Lower leg skin (tissue), 3 donors: ENCODE data around the gene LRG1.

Experiments used
- POLR2A ChIP-seq, 2 donors: fragments of 450-650 bp; IDR thresholded peaks; one replicate each; pipeline ENCODE4 v1.6.1; 2016 to 2017; ENCODE audit warnings: antibody characterized with exemption in 2 of 2, mild to moderate bottlenecking in 1 of 2, moderate library complexity in 1 of 2
- TF ChIP-seq, protein P1 (sequence below), 3 donors: fragments of 450-650 bp; IDR thresholded peaks; one replicate each; pipeline ENCODE4 v1.5.1; 2016; ENCODE audit warnings: antibody characterized with exemption in 3 of 3, mild to moderate bottlenecking in 3 of 3, moderate library complexity in 2 of 3

DNA sequence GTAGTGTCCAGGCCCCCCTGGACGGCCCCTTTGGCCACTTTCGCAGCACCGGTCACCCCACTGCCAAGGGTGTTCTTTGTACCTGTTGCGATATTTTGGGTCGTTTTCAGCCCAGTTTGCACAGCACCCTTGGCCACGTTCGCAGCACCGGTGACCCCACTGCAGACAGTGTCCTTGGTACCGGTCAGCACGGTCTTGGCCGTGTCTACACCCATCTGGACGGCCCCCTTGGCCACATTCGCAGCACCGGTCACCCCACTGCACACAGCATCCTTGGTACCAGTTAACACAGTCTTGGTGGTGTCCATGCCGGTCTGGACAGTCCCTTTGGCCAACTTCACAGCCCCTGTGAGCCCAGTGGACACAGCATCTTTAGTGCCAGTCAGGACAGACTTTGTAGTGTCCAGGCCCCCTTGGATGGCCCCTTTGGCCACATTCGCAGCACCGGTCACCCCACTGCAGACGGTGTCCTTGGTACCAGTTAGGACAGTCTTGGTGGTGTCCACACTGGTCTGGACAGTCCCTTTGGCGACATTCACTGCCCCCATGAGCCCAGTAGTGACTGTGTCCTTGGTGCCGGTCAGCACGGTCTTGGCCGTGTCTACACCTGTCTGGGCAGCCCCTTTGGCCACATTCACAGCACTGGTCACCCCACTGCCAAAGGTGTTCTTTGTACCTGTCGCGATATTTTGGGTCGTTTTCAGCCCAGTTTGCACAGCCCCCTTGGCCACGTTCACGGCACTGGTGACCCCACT lies 28.4 kb downstream of the LRG1 start:
- no peak for TF ChIP-seq POLR2A (IDR thresholded peaks at IDR 0.05)
- TF ChIP-seq, protein P1, sequence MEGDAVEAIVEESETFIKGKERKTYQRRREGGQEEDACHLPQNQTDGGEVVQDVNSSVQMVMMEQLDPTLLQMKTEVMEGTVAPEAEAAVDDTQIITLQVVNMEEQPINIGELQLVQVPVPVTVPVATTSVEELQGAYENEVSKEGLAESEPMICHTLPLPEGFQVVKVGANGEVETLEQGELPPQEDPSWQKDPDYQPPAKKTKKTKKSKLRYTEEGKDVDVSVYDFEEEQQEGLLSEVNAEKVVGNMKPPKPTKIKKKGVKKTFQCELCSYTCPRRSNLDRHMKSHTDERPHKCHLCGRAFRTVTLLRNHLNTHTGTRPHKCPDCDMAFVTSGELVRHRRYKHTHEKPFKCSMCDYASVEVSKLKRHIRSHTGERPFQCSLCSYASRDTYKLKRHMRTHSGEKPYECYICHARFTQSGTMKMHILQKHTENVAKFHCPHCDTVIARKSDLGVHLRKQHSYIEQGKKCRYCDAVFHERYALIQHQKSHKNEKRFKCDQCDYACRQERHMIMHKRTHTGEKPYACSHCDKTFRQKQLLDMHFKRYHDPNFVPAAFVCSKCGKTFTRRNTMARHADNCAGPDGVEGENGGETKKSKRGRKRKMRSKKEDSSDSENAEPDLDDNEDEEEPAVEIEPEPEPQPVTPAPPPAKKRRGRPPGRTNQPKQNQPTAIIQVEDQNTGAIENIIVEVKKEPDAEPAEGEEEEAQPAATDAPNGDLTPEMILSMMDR (IDR thresholded peaks at IDR 0.05), result no peak
